Measurements from ENCODE around the gene IGFN1.

GRCh38 chr1:201146626-201147390 lies 43.8 kb upstream of the IGFN1 start:
- TF ChIP-seq POLR2AphosphoS5 (IDR thresholded peaks at IDR 0.05; ENCODE audit: low read depth, low read length) (no peak), POLR2A (IDR thresholded peaks at IDR 0.05; ENCODE audit: low read depth, low read length) (no peak)
